ENCODE results near the gene ADAMTS13. TPM values are rescaled to one million over a fixed set of nuclear protein-coding genes. Genes with fewer than 3 reads are reported as not detected.

The ADAMTS13 gene
- polyA plus RNA-seq, 1 donor from 2014 or later: 13.5 TPM

DNA sequence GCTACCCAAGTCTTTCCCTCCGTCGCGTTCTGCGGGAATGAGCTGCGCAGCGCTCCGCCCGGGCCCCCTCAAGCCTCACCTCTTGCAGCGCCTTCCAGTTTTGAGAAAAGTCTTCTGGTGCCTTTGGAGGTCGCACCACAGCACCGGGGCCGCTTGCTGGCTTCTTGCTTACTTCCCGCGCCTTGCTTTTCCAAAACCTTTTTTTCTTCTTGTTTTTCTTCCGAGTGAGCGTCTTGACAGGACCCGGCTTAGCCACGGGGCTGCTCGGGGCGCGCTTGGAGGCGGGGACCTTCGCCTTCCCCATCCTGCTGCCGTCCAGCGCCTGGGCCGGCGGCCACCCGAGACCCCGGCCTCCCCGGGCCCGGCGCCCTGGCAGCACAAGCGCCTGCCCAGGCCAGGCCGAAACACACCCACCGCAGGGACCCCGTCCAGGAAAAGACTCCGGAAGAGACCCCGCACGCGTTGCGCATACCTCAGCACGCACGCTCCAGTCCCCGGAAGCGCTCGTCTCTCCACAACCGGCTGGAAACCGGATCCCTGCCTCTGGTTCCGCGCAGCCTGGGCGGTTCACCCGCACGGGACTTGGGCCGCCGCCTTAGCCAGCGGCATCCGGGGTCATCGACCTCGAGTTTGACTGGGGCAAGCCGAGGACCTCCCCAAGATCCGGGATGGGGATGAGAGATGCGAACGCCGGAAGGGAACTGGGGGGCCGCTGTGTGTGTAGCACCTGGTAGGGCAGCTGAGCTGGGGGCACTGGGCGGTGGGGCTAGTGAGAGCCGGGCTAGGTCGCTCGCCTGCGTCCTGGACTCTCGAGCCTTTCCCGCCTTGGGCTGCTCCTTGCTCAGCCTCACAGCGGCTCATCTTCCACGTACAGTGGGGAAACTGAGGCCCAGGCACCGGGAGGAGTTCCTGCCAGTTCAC is 4.4 kb upstream of the ADAMTS13 start, which contains the start of gene REXO4:
TSS of gene REXO4 (minus strand) at position 470 of the 921 bp plus-strand sequence. CDS start at position 304, 166 bp downstream.
- H4K20me1 ChIP-seq (ENCODE audit: insufficient read depth): no peaks in the 10 kb centered on the region
- H3K4me2 ChIP-seq (ENCODE audit: low read length): peak within 1 kb of the TSS; percentile 84
- no peaks in the 10 kb centered on the region for H3F3A ChIP-seq (ENCODE audit: insufficient read depth, low read length, poor library complexity, severe bottlenecking)
- TF ChIP-seq RAD21 (conservative IDR thresholded peaks at IDR 0.05): no peak
- peak; percentile 55 for TF ChIP-seq POLR2AphosphoS5 (IDR thresholded peaks at IDR 0.05)
- TF ChIP-seq SMC3 (conservative IDR thresholded peaks at IDR 0.05; ENCODE audit: poor library complexity): peak; percentile 63
- peak; percentile 54 for TF ChIP-seq EP300 (conservative IDR thresholded peaks at IDR 0.05; ENCODE audit: poor library complexity, severe bottlenecking)
- peak; percentile 100 for TF ChIP-seq MXI1 (conservative IDR thresholded peaks at IDR 0.05; ENCODE audit: poor library complexity, severe bottlenecking)
- TF ChIP-seq TAF1 (IDR thresholded peaks at IDR 0.05; ENCODE audit: low read depth): no peak
- TF ChIP-seq, protein P1, sequence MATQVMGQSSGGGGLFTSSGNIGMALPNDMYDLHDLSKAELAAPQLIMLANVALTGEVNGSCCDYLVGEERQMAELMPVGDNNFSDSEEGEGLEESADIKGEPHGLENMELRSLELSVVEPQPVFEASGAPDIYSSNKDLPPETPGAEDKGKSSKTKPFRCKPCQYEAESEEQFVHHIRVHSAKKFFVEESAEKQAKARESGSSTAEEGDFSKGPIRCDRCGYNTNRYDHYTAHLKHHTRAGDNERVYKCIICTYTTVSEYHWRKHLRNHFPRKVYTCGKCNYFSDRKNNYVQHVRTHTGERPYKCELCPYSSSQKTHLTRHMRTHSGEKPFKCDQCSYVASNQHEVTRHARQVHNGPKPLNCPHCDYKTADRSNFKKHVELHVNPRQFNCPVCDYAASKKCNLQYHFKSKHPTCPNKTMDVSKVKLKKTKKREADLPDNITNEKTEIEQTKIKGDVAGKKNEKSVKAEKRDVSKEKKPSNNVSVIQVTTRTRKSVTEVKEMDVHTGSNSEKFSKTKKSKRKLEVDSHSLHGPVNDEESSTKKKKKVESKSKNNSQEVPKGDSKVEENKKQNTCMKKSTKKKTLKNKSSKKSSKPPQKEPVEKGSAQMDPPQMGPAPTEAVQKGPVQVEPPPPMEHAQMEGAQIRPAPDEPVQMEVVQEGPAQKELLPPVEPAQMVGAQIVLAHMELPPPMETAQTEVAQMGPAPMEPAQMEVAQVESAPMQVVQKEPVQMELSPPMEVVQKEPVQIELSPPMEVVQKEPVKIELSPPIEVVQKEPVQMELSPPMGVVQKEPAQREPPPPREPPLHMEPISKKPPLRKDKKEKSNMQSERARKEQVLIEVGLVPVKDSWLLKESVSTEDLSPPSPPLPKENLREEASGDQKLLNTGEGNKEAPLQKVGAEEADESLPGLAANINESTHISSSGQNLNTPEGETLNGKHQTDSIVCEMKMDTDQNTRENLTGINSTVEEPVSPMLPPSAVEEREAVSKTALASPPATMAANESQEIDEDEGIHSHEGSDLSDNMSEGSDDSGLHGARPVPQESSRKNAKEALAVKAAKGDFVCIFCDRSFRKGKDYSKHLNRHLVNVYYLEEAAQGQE (IDR thresholded peaks at IDR 0.05; ENCODE audit: borderline replicate concordance): peak; percentile 76
- TF ChIP-seq, protein P2, sequence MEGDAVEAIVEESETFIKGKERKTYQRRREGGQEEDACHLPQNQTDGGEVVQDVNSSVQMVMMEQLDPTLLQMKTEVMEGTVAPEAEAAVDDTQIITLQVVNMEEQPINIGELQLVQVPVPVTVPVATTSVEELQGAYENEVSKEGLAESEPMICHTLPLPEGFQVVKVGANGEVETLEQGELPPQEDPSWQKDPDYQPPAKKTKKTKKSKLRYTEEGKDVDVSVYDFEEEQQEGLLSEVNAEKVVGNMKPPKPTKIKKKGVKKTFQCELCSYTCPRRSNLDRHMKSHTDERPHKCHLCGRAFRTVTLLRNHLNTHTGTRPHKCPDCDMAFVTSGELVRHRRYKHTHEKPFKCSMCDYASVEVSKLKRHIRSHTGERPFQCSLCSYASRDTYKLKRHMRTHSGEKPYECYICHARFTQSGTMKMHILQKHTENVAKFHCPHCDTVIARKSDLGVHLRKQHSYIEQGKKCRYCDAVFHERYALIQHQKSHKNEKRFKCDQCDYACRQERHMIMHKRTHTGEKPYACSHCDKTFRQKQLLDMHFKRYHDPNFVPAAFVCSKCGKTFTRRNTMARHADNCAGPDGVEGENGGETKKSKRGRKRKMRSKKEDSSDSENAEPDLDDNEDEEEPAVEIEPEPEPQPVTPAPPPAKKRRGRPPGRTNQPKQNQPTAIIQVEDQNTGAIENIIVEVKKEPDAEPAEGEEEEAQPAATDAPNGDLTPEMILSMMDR (IDR thresholded peaks at IDR 0.05; ENCODE audit: poor library complexity, severe bottlenecking): peak; percentile 27
- TF ChIP-seq EZH2 (IDR thresholded peaks at IDR 0.05; ENCODE audit: borderline replicate concordance, insufficient read depth, low read length, poor library complexity, severe bottlenecking): no peak
- peak within 1 kb of the TSS; percentile 85 for H3K9ac ChIP-seq (ENCODE audit: low read length)
- H3K27ac ChIP-seq (ENCODE audit: low read length): peak within 1 kb of the TSS; percentile 83
- peak within 1 kb of the TSS; percentile 77 for H2AFZ ChIP-seq (ENCODE audit: low read depth, low read length)
- no peaks in the 10 kb centered on the region for H3K9me3 ChIP-seq (ENCODE audit: low read length)
- peaks cover 18% of the 10 kb centered on the region for H3K79me2 ChIP-seq (replicated peaks; ENCODE audit: insufficient read depth, low read length)
- no peaks in the 10 kb centered on the region for H3K36me3 ChIP-seq (ENCODE audit: insufficient read depth, low read length)
- no peaks in the 10 kb centered on the region for H3K9me2 ChIP-seq (ENCODE audit: insufficient read depth, low read length)
- H3K27me3 ChIP-seq (ENCODE audit: insufficient read depth, low read depth, low read length): no peaks in the 10 kb centered on the region
- peak within 1 kb of the TSS; percentile 80 for H3K4me3 ChIP-seq (ENCODE audit: low read length)

DNA sequence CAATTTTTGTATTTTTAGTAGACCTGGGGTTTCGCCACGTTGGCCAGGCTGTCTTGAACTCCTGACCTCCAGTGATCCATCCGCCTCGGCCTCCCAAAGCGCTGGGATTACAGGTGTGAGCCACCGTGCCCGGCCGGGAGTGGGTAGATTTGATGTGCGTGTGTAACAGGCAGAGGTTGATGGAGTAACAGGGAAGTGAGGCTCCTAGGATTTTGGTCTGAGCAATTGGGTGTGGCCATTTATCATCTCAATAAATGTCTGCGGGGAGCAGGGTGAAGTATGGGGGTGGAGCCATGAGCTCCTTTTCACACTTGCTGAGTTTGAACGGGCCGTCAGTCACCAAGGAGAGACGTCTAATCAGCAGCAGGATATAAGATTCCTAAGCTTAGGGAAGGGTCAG is 3.2 kb upstream of the ADAMTS13 start:
- no peaks in the 10 kb centered on the region for H3K9me2 ChIP-seq (ENCODE audit: insufficient read depth, low read length)
- no peaks in the 10 kb centered on the region for H3K36me3 ChIP-seq (ENCODE audit: insufficient read depth, low read length)
- no peak overlapping the region for H3K4me2 ChIP-seq (ENCODE audit: low read length)
- H3K9me3 ChIP-seq (ENCODE audit: low read length): no peaks in the 10 kb centered on the region
- peaks cover 18% of the 10 kb centered on the region for H3K79me2 ChIP-seq (replicated peaks; ENCODE audit: insufficient read depth, low read length)
- no peaks in the 10 kb centered on the region for H3K27me3 ChIP-seq (ENCODE audit: insufficient read depth, low read depth, low read length)
- H2AFZ ChIP-seq (ENCODE audit: low read depth, low read length): no peak overlapping the region
- H3F3A ChIP-seq (ENCODE audit: insufficient read depth, low read length, poor library complexity, severe bottlenecking): no peaks in the 10 kb centered on the region
- no peaks in the 10 kb centered on the region for H4K20me1 ChIP-seq (ENCODE audit: insufficient read depth)
- TF ChIP-seq EZH2 (IDR thresholded peaks at IDR 0.05; ENCODE audit: borderline replicate concordance, insufficient read depth, low read length, poor library complexity, severe bottlenecking) (no peak), MXI1 (conservative IDR thresholded peaks at IDR 0.05; ENCODE audit: poor library complexity, severe bottlenecking) (no peak)
- TF ChIP-seq, protein P2 (IDR thresholded peaks at IDR 0.05; ENCODE audit: poor library complexity, severe bottlenecking): no peak
- peak overlapping the region; percentile 80 for H3K4me3 ChIP-seq (ENCODE audit: low read length)
- no peak overlapping the region for H3K9ac ChIP-seq (ENCODE audit: low read length)
- H3K27ac ChIP-seq (ENCODE audit: low read length): no peak overlapping the region
